BJ (cell line): ENCODE measurements around the gene RNF114. TPM values are rescaled to one million over a fixed set of nuclear protein-coding genes. Genes with fewer than 3 reads are reported as not detected.

ENCODE experiments used
- CTCF ChIA-PET: fragments of 350-600 bp; formaldehyde crosslinking; extraction: SDS; loops from one replicate; lab custom pipeline; 2021; ENCODE audit warnings: antibody characterized with exemption, inconsistent platforms; lab: Yijun Ruan, JAX
- POLR2A ChIA-PET: fragments of 300-600 bp; sonication (Branson Sonifier 250); formaldehyde crosslinking; extraction: SDS; loops from one replicate; lab custom pipeline; 2021; ENCODE audit warnings: antibody characterized with exemption; lab: Charles Lee
- DNase-seq: peaks from one replicate; pipeline ENCODE4 v3.0.0-alpha.2; 2011; ENCODE audit warnings: low read depth
- H3K27me3 ChIP-seq: 2 replicates; pipeline ENCODE4 v1.6.0; 2011; ENCODE audit warnings: low read length; ENCODE audit not compliant: control insufficient read depth, insufficient read depth
- H3K36me3 ChIP-seq: 2 replicates; pipeline ENCODE4 v1.5.1; 2011; ENCODE audit warnings: low read length; ENCODE audit not compliant: control insufficient read depth, insufficient read depth
- H3K4me3 ChIP-seq: 2 replicates; pipeline ENCODE4 v1.5.1; 2011; ENCODE audit warnings: low read depth, mild to moderate bottlenecking, control low read depth, low read length
- polyA plus RNA-seq: library from polyadenylated mRNA; depleted of rRNA; stranded (reverse); fragments of >200 nt; gene quantifications from 2 replicates; pipeline ENCODE4 v1.2.3, GENCODE V29; 2011
- TF ChIP-seq, protein P1 (sequence below): IDR thresholded peaks from 2 replicates; pipeline ENCODE4 v1.5.1; 2011; ENCODE audit warnings: low read depth, mild to moderate bottlenecking, control low read depth, inconsistent platforms, low read length, moderate library complexity; ENCODE audit not compliant: insufficient read depth

Gene RNF114
- polyA plus RNA-seq, 1 experiment = 53.6 TPM

DNA sequence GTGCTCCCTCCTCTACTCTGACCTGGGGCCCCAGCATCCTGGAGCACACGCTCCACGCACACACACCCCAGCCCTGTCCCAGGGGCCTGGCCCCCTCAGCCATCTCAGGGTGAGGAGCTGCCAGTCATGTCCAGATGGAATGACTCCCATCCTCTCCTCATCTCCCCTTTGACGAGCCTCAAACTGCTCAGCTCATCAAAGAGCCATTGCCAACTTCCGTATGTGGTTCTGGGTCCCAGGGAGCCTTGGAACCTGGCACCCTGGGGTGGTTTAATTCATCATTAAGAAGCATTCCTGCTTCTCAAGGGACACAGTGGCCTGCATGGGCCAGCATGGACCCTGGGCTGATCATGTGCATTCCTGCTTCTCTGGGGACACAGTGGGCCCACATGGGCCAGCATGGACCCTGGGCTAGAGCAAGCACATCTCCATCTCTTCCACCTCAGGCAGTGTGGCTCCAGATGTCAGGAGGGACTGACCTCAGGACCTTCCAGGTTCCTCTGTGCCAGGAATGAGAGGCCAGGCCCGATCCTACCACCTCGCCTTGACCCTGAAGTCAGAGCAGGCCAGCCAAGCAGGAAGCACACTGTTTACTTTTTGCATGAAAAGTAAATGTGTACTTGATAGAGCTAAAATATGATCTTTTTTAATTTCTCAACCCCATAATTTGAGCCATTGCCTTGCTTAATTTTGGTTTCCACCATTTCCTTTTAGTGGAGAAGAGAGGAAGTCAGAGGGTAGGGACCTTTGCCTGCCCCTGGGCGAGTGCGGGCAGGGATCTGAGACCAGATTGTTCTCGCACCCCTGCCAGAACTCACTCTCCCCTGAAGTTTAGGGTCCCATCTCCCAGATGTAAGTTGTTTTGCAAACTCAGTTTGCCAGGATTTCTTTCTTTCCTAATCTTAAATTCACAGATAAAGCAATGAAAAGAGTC is 46.9 kb upstream of the RNF114 start:
- POLR2A ChIA-PET = no interaction called here
- no peak for DNase-seq
- H3K27me3 ChIP-seq = no peaks in the 10 kb centered on the region
- no peak overlapping the region for H3K4me3 ChIP-seq
- peaks cover 4% of the 10 kb centered on the region for H3K36me3 ChIP-seq
- CTCF ChIA-PET = interaction anchor here (0.6 to 7.9 kb wide), 19 partner anchors 7 to 934 kb away, joined by 3 to 100 read pairs (median 4); no protein-coding TSS in a partner anchor
- TF ChIP-seq, protein P1, sequence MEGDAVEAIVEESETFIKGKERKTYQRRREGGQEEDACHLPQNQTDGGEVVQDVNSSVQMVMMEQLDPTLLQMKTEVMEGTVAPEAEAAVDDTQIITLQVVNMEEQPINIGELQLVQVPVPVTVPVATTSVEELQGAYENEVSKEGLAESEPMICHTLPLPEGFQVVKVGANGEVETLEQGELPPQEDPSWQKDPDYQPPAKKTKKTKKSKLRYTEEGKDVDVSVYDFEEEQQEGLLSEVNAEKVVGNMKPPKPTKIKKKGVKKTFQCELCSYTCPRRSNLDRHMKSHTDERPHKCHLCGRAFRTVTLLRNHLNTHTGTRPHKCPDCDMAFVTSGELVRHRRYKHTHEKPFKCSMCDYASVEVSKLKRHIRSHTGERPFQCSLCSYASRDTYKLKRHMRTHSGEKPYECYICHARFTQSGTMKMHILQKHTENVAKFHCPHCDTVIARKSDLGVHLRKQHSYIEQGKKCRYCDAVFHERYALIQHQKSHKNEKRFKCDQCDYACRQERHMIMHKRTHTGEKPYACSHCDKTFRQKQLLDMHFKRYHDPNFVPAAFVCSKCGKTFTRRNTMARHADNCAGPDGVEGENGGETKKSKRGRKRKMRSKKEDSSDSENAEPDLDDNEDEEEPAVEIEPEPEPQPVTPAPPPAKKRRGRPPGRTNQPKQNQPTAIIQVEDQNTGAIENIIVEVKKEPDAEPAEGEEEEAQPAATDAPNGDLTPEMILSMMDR = no peak

DNA sequence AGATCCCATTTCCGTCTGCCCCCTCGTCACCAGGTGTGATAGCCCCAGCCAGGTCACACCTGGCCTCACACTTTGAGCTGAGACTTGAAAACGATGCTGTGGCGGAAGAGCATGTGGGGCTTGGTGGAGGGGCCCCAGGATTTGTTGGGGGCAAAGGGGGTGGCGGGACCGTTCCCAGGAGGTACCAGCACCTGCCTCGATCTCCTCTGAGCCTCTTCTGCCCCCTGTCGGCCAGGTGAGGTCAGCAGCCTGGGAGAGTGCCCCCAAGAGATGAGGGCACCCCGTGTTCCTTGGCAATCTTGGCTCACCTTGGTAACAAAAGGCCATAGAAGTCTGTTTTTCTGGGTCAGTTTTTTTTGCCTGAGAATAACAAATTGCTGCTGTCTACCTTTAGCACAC is 46.3 kb upstream of the RNF114 start:
- ChIA-PET POLR2A (no interaction called here), CTCF (interaction anchor here (0.6 to 7.9 kb wide), 9 partner anchors 10 to 935 kb away, joined by 3 to 100 read pairs (median 18); no protein-coding TSS in a partner anchor)
- TF ChIP-seq, protein P1 = no peak
- Histone ChIP-seq H3K36me3 (peaks cover 3% of the 10 kb centered on the region), H3K27me3 (no peaks in the 10 kb centered on the region), H3K4me3 (no peak overlapping the region)
- no peak for DNase-seq

DNA sequence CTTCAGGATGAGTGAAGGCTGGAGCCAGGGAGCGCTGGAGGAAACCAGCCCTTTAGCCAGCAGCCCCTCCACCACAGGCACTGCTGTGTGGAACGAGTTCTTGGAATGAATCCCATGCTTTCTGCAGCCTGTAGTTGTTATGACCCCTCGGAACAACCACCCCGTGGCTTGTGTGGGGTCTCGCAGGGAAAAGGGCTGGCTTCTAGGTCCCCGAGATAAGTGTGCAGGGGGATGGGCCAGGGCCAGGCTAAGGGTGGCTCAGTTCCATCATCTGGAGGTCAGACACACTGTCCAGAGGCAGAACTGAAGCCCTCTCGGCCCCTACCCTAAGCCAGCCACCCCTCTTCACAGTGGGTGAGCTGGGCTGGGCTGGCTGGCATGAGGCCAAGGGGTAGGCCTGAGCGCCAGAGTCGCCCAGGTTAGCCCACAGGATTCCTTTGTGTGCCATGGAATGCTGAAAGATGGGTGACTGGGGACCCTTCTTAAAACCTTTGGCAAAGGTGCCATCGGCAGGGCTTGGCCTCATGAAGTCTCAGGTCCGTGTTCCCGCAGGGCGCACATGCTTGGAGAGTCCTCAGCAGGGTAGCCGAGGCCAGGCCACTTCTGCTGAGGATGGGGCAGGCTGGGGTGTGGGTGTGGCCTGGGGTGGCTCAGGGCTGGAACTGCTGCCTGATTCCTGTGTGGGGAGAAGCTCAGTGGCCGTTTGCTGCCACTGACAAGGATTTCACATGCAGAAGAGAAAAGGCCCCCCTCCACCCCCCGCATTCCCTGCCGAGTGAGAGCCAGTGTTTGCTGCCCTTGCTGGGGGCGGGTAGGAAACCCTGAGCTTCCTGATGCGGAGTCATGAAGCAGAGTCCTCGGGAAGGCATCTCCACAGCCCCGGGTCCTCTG is 45.5 kb upstream of the RNF114 start:
- ChIA-PET CTCF (interaction anchor here (2.3 to 7.9 kb wide), 3 partner anchors 19 to 280 kb away, joined by 5 to 100 read pairs (median 22); no protein-coding TSS in a partner anchor), POLR2A (no interaction called here)
- Histone ChIP-seq H3K27me3 (no peaks in the 10 kb centered on the region), H3K4me3 (no peak overlapping the region), H3K36me3 (peaks cover 3% of the 10 kb centered on the region)
- no peak for DNase-seq
- TF ChIP-seq, protein P1 = no peak

DNA sequence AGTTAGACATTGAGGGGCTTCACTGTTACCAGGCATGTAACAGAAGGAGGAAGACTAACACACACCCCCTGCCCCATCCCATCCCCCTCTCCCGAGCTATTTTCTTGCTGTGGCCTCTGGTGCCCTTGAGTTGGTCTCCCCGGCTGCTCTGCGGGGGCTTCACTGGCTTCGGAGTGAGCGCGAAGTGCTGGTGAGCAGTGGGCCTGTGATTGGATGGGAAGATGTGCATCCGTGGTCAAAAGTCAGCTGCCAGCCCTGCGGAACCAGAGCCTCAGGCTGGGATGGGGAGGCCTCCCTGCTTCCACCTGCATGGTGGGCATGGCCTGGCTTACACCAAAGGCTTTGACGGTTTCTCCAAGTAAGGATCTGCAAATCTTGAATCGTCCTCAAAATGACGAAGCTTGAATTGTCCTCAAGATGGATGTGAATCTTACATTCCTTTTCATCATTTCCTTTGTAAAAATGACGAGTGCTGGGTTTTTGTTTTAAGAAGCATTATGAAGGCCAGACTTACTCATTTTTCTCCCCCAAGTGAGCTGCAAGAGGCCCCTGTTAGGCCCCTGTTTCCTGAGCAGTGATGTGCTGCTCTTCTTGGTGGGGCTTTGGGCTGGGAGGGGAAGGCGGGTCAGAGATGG is 44.6 kb upstream of the RNF114 start:
- CTCF ChIA-PET = interaction anchor here (7.9 kb wide), 1 partner anchor 281 kb away, joined by 100 read pairs; no protein-coding TSS in a partner anchor

More for the DNA sequence above, 44.6 kb upstream of the RNF114 start:
- Histone ChIP-seq H3K4me3 (no peak overlapping the region), H3K36me3 (peaks cover 3% of the 10 kb centered on the region), H3K27me3 (no peaks in the 10 kb centered on the region)
- POLR2A ChIA-PET = no interaction called here
- TF ChIP-seq, protein P1 = no peak
- no peak for DNase-seq
